ENCODE data around the gene KIRREL1.

DNA sequence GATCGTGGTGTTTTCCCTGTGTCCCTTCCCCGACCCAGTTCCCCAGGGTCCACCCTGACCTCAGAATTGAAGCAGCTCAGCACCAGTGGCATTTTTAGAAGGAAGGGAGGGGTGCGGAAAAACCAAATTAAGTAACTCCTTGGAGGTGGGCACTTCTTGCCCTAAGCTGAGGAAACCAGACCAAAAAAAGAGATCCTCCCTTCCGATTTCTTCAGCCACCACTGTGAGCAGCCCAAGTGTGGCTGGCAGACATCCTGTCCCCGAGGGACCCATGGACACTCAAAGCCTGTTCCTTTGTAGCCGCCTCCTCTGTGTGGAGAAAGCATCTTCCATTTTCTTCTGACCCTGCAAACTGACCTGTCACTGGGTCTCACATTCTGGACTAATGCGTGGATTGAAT, 31.3 kb downstream of the KIRREL1 start:
- TF ChIP-seq TAF1 (IDR thresholded peaks at IDR 0.05; ENCODE audit: low read depth, low read length) = no peak
- no peak for TF ChIP-seq EGR1 (IDR thresholded peaks at IDR 0.05; ENCODE audit: borderline replicate concordance, low read depth, low read length)
